BJ (cell line): Measurements from ENCODE around the gene ATF6. TPM values are rescaled to one million over a fixed set of nuclear protein-coding genes. Genes with fewer than 3 reads are reported as not detected.
A peak's percentile ranks its signal among the peaks of the same experiment; 100 is the strongest.

ENCODE experiments used
- CTCF ChIA-PET: fragments of 350-600 bp; formaldehyde crosslinking; extraction: SDS; loops from one replicate; lab custom pipeline; 2021; ENCODE audit warnings: antibody characterized with exemption, inconsistent platforms; lab: Yijun Ruan, JAX
- POLR2A ChIA-PET: fragments of 300-600 bp; sonication (Branson Sonifier 250); formaldehyde crosslinking; extraction: SDS; loops from one replicate; lab custom pipeline; 2021; ENCODE audit warnings: antibody characterized with exemption; lab: Charles Lee
- DNase-seq: peaks from one replicate; pipeline ENCODE4 v3.0.0-alpha.2; 2011; ENCODE audit warnings: low read depth
- H3K27me3 ChIP-seq: 2 replicates; pipeline ENCODE4 v1.6.0; 2011; ENCODE audit warnings: low read length; ENCODE audit not compliant: control insufficient read depth, insufficient read depth
- H3K36me3 ChIP-seq: 2 replicates; pipeline ENCODE4 v1.5.1; 2011; ENCODE audit warnings: low read length; ENCODE audit not compliant: control insufficient read depth, insufficient read depth
- H3K4me3 ChIP-seq: 2 replicates; pipeline ENCODE4 v1.5.1; 2011; ENCODE audit warnings: low read depth, mild to moderate bottlenecking, control low read depth, low read length
- CTCF ChIP-seq: IDR thresholded peaks from 2 replicates; pipeline ENCODE4 v1.5.1; 2011; ENCODE audit warnings: low read depth, mild to moderate bottlenecking, control low read depth, inconsistent platforms, low read length, moderate library complexity; ENCODE audit not compliant: insufficient read depth
- polyA plus RNA-seq: library from polyadenylated mRNA; depleted of rRNA; stranded (reverse); fragments of >200 nt; gene quantifications from 2 replicates; pipeline ENCODE4 v1.2.3, GENCODE V29; 2011

ATF6 gene
- polyA plus RNA-seq, 1 experiment, result 22.2 TPM

GRCh38 chr1:161955606-161956005 lies 189.5 kb downstream of the ATF6 start:
- no peak for TF ChIP-seq CTCF
- ChIA-PET CTCF (interaction anchor here (0.7 to 1.5 kb wide), 5 partner anchors 25 to 163 kb away, joined by 3 to 5 read pairs (median 4); no protein-coding TSS in a partner anchor), POLR2A (no interaction called here)
- no peak for DNase-seq
- Histone ChIP-seq H3K27me3 (no peaks in the 10 kb centered on the region), H3K4me3 (no peak overlapping the region), H3K36me3 (no peaks in the 10 kb centered on the region)

GRCh38 chr1:161956097-161956496 lies 190.0 kb downstream of the ATF6 start:
- CTCF ChIA-PET, result interaction anchor here (0.7 to 1.5 kb wide), 3 partner anchors 33 to 164 kb away, joined by 3 to 4 read pairs (median 4); no protein-coding TSS in a partner anchor
- POLR2A ChIA-PET, result no interaction called here
- no peaks in the 10 kb centered on the region for H3K36me3 ChIP-seq
- H3K27me3 ChIP-seq, result no peaks in the 10 kb centered on the region
- TF ChIP-seq CTCF, result no peak
- DNase-seq, result peak; percentile 92
- no peak overlapping the region for H3K4me3 ChIP-seq

- no peaks in the 10 kb centered on the region for H3K36me3 ChIP-seq
- CTCF ChIA-PET, result interaction anchor here (1.0 to 1.5 kb wide), 3 partner anchors 10 to 165 kb away, joined by 3 to 4 read pairs (median 3); no protein-coding TSS in a partner anchor
- POLR2A ChIA-PET, result interaction anchor here (0.6 kb wide), 1 partner anchor 10 kb away, joined by 3 read pairs; no protein-coding TSS in a partner anchor
- DNase-seq, result no peak
- H3K27me3 ChIP-seq, result no peaks in the 10 kb centered on the region
- no peak overlapping the region for H3K4me3 ChIP-seq
- no peak for TF ChIP-seq CTCF
Measured at GRCh38 chr1:161956930-161957329, 190.8 kb downstream of the ATF6 start.

- Histone ChIP-seq H3K36me3 (no peaks in the 10 kb centered on the region), H3K27me3 (no peaks in the 10 kb centered on the region), H3K4me3 (no peak overlapping the region)
- POLR2A ChIA-PET, result no interaction called here
- no peak for TF ChIP-seq CTCF
- CTCF ChIA-PET, result interaction anchor here (0.6 to 1.2 kb wide), 3 partner anchors 21 to 79 kb away, joined by 3 to 4 read pairs (median 4); partner anchors contain the start of gene OLFML2B
- no peak for DNase-seq
Measured at GRCh38 chr1:161958425-161958824, 192.3 kb downstream of the ATF6 start.

DNA sequence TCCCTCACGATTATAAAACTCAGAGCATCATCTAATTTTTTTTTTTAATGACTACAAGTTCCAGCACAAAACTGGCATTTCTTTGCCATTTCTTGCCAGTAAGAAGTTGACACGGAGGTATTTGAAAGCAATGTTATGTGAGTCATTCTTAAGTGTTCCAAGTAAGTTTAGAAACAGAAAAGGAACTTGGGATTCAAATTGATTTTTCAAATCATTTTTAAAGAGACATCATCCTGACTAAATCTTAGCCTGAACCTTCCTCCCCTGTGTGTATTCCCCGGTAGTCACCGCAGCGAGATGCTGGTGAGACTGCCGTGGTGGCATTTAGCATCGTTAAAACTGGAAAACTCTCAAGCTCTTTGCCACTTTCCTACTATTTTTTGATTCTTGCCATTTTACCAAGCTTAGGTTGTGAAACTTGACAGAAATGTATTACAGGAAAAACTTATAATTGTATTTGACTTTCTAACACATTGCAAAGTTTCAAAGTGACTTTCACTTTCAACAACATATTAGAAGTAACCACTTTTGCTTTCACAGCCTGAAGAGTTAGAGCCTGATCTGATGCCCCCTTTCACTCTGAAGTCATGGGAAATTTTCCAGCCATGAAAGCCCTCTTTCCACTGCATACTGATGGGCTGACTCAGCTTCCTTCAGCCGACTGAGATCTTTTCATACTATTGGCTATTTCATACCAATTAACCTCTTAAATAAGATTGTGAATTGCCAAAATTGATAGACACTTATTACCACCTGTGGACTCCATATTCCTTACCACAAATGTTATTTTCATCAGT lies 196.2 kb downstream of the ATF6 start:
- no peak for DNase-seq
- no peaks in the 10 kb centered on the region for H3K36me3 ChIP-seq
- ChIA-PET CTCF (interaction anchor here (1.0 to 1.4 kb wide), 2 partner anchors 16 to 74 kb away, joined by 3 to 5 read pairs; no protein-coding TSS in a partner anchor), POLR2A (no interaction called here)
- no peaks in the 10 kb centered on the region for H3K27me3 ChIP-seq
- peak overlapping the region; percentile 26 for H3K4me3 ChIP-seq
- TF ChIP-seq CTCF, result no peak
